Measurements from ENCODE around the gene FAT2.

The FAT2 gene, protein sequence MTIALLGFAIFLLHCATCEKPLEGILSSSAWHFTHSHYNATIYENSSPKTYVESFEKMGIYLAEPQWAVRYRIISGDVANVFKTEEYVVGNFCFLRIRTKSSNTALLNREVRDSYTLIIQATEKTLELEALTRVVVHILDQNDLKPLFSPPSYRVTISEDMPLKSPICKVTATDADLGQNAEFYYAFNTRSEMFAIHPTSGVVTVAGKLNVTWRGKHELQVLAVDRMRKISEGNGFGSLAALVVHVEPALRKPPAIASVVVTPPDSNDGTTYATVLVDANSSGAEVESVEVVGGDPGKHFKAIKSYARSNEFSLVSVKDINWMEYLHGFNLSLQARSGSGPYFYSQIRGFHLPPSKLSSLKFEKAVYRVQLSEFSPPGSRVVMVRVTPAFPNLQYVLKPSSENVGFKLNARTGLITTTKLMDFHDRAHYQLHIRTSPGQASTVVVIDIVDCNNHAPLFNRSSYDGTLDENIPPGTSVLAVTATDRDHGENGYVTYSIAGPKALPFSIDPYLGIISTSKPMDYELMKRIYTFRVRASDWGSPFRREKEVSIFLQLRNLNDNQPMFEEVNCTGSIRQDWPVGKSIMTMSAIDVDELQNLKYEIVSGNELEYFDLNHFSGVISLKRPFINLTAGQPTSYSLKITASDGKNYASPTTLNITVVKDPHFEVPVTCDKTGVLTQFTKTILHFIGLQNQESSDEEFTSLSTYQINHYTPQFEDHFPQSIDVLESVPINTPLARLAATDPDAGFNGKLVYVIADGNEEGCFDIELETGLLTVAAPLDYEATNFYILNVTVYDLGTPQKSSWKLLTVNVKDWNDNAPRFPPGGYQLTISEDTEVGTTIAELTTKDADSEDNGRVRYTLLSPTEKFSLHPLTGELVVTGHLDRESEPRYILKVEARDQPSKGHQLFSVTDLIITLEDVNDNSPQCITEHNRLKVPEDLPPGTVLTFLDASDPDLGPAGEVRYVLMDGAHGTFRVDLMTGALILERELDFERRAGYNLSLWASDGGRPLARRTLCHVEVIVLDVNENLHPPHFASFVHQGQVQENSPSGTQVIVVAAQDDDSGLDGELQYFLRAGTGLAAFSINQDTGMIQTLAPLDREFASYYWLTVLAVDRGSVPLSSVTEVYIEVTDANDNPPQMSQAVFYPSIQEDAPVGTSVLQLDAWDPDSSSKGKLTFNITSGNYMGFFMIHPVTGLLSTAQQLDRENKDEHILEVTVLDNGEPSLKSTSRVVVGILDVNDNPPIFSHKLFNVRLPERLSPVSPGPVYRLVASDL (N-terminal part only)

DNA sequence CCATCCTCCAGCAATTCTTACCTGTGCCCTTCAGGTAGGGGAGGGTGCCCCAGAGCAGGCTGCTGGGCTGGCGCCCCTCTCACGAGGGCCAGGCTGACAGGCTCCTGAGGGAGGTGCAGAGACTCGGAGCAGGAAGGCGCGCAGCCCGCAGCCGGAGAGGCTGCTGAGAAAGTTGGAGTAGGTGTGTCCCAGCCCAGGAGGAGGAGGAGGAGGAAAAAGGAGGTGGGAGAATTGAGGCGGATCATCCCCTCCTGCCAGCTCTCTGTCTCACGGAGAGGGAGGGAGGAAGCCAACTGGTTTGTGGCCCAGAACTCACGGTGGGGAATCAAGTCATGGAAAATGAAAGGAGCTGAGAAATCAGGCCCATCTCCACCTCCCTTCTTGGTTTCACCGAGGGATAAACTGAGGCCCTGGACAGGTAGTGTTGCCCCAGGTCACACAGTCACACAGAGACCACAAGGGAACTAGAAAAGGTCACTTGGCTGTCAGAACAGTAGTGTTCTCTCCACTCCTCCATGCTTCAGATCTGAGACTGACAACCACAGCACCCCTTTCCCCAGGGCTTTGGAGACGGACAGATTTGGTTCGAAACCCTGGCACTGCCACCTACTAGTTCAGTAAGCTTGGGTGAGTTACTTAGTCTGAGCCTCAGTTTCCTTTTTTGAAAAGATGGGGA lies at the start of gene FAT2:
Gene FAT2 (minus strand): TSS at position 188 of the 676 bp plus-strand sequence. CDS start 22,400 bp downstream, outside the sequence.
- DNase-seq (ENCODE audit: low spot score) = no peak

DNA sequence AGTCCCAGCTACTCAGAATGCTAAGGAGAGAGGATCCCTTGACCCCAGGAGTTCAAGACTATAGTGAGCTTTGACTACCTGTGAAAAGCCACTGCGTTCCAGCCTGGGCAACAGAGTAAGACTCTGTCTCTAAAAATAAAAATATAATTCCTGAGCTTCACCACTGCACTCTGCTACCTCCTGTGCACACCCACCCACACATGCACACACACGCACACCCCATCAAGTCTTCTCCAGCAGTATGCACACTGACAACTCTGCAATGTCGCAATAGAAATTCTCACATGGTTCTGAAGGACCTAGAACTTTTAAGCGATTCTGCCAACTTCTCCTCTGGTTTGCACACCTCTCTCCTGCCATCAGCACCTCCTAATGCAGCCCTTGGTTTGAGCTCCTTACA lies 47.5 kb upstream of the FAT2 start:
- no peak for DNase-seq (ENCODE audit: low spot score)

DNA sequence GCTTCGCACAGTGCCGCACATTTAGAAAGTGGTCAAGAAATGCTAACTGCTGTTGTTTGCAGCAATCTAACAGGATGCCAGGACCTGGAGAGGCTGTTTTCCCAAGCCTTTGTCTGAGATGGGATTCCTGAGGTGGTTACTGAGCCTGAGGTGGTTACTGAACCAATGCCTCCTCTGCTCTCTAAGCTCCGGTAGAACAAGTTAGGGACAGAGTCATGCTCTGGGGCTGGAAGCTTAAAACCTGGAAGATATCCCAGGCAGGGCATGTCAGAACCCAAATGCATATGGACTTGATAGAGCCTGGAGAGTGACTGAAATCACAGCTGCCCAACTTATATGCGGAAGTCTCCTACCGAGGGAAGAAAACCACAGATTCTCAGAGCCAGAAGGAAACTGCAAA lies 46.5 kb upstream of the FAT2 start:
- no peak for DNase-seq (ENCODE audit: low spot score)

DNA sequence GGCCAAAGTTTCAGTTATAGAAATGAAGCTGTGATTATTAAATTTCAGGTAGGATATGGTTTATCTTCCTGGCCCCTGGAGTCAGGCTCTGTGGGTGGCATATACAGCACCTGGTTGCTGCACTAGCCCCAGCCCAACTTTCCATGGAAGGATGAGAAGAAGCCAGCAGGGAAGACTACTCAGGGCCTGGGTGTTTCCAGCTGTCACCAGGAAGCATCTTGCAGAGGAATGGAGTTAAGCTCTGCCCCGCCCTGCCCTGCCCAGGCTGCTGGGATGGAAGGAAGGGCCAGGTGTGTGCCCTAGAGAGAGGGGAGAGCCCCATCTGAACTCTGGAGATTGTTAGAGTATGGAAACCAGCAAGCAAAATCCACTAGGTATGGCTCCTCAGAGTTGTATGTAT lies 42.8 kb upstream of the FAT2 start:
- no peak for DNase-seq (ENCODE audit: low spot score)

DNA sequence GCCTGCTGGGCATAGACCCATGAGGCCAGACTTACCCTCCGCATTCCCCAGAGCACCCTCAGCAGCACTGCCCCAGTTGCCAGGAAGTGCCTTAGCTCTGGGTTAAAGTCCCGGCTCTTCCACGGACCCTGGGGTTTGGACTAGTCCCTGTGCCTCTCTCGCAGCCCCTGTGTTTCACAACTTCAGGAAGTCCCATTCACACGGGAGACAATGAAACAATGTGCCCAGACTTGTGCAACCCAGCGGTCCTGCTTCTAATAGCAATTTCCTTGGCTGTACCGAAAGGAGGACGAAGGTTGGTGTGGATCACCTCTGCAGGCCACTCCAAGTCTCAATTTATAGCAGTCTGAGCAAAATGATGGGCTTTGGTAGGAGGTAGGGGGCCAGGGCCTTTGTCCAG lies 41.8 kb upstream of the FAT2 start:
- no peak for DNase-seq (ENCODE audit: low spot score)

DNA sequence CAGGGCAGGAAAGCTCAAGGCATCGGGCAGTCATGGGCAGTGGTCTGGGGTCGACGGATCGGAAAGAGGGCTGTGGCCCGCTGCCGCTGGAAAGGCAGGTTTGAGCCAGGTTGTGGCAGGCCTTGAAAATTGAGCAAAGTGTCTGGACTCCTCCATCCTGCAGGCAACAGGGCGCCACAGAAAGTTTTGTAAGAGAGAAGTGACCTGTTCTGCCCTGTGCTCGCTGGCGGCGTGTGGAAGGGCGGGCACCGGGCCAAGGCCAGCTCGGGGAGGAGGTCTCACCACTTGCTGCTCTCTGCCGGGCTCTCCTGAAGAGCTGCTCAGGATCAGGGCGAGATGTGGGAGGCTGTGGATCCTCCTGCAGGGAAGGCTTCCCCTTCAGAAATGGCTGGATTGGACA lies 41.4 kb upstream of the FAT2 start:
- no peak for DNase-seq (ENCODE audit: low spot score)

DNA sequence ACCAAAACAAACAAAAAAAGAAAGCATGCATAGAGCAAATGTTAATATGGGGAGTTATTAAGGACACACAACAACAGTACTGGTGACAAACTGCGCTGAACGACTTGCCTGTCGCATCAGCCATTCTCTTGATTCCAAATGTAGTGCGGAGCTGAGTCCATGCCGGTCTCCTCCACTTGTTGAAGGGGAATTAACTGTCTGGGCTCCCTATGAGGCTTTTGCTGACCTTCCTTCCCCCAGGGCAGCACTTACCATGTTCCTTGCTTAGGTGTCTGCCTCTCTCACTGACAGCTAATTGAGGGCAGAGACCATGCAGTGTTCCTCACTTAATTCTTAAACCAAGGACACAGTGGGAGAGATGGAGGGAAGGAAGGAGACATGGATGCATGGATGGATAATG lies 40.8 kb upstream of the FAT2 start:
- DNase-seq (ENCODE audit: low spot score) = no peak

DNA sequence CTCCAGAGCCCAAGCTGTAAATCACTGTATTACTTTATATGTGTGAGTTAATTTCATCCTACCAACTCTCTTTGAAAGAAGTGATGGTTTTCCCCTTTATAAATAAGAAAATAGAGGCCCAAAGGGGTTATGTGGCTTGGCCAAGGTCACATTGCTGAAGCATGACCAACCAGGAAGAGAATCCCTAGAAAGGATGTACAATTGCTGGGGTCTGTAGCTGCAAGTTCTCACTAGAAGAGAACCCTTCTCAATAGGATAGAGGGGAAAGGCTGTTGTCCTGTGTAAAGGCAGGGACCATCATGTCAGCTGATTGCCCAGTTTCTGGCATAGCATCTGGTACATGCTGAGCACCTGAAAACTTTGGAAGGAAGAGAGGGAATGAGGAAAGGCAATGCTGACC lies 39.0 kb upstream of the FAT2 start:
- DNase-seq (ENCODE audit: low spot score) = no peak

DNA sequence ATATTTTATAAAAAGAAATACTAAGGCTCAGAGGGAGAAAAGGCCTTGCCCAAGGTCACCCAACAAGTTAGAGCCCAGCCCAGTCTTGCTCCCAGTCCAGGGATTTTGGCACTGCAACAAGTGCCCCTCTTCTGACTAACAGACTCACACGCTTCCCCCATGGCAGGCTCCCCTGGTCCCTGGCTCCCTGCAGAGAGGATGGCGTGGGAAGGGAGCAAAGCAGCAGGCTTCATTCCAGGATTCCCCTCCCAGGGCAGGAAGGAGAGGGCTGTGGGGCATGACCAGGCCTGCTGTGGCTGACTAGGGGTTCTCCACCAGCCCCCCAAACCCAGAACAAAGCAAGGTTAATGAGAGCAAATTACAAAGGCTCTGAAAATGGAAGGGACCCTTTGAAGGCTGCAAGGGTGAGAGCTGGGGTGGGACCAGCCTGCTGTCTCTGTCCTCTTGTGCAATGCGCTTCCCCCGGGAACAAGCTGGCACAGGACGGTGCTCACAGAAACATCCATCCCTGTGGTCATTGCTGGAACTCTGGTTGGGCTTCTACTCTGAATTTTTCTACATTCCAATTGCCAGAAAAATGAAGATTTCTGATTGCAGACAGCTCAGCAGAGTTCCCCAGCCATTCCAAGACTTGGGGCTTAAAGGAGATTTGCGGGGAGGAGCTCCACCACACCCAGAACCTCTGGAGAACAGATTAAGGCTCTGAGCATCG lies 37.1 kb upstream of the FAT2 start:
- DNase-seq (ENCODE audit: low spot score) = no peak

DNA sequence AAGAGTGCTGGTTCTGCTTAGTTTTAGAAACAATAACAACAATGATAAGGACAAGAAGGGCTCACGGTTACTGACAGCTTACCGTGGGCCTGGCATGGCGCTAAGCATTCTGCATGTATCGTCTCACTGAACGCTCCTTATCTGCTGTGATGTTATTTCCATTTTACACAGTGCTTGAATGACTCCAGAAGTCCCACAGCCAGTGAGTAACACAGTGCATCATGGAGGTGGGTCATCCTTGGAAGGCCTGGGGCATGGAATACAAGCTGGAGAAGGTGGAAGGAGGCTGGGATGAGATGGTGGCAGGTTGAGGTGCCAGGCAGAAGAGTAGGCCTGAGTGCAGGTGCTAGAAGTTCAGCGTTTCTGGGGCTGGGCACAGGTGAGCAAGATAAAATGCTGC lies 36.5 kb upstream of the FAT2 start:
- DNase-seq (ENCODE audit: low spot score) = no peak

DNA sequence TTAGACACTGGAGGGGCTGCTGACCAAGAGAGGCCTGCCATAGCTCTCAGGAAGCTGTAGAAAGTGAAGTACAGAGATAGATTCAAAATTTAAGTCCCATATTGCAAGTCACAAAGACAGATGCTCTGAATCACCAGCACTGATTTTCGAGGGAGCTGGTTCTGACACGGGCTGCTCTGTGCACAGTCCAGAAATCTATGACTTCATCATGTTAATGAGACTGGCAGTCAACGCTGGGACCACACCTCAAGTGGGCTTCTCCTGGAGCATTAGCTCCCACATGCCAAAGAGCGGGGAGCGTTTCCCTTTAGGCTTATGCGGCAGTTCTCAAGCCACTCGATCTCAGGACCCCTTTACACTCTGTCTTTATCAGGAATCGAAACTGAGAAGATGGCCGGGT lies 34.2 kb upstream of the FAT2 start:
- no peak for DNase-seq (ENCODE audit: low spot score)

DNA sequence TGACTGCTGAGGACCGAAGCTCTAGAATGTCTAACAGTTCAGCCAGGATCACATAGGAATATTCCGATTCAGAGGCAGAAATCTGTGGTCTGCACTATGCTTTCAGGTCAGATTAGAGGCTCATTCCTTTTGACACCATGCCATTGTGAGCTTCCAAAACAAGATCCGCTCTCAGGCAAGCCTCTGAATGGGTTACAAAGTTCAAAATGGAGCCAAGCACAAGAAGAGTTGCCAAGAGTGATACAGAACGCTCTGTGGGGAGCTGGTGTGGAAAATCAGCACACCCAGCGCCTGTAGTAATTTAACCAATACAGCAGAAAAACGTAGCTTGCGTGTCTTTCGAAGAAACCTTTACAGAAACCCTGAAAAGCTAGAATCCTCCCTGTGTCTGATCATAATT lies 33.3 kb upstream of the FAT2 start:
- DNase-seq (ENCODE audit: low spot score) = no peak

DNA sequence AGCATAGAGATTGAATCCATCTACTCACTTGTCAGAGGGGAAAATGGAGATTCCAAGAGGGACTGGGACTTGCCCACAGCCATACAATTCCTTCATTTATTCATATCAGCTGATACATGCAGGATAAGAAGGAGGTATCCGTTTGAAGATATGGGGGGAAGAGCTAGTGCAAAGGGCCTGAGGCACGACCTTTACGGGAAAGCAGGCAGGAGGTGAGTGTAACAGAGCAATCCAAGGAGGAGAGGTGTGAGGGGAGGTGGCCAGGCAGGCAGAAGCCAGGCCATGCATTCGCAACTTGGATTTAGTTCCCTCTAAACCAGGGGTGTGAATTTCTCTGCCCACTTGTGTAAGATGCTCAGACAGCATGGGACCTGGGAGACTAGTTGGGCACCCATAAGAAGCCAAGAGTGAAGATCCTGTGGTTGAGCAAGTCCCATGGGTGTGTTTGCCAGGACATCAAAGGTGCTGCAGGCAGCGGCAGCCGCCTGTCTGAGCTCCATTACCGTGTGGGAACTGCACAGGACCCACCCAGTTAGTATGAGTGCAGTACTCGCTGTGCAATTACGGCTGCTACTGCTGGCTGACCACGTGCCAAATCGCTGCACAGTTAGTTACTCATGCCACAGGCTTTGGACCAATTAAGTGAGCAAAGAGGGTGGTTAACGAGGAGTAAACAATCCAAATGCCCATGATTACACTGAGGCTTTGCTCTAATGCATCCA lies 31.4 kb upstream of the FAT2 start:
- DNase-seq (ENCODE audit: low spot score) = no peak

DNA sequence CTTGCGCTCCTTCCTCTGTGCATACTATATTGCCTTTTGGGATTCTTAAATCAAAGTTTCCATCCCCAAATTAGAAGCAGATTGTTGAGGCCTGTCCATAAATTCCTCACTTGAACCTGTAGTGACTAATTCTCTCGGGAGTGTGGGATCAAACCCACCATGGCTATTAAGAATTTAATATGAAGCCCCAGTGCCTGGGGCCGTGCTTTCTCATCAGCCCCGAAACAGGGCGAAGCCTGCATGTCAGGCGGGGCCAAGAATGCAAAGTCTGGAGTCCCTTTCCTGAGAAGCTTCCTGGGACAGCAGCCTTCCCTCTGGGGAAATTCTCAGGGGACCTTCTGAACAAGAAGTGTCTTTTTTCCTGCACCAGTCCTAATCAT lies 29.3 kb upstream of the FAT2 start:
- DNase-seq (ENCODE audit: low spot score) = no peak

DNA sequence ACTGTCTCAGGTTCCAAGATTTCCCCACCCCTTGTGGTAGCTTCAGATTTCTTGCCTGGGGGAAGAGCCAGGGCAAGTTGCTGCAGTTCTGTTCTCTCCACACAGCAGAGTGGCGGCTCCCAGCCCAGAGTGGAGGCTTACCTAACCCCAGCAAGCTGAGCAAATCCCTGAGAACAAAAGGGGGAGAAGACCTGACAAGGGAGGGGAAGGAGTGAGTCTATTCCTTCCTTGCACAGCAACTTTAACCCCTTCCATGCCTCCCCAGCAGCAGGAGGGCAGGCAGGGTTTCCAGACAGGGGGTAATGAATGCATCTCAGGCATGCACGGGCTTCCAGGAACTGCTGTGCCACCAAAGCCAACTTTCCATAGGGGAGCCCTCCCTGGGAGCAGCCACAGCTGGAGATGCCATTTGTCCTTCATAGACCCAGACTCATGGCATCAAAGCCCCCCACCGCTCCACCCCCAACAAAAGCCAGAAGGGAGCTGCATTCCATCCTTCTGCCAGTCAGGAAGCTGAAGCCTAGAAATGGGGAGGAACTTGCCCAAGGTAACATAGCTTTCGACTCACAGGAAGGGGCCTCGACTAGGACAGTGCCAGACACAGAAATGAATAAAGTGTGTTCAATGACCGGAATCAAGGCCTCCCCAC lies 28.8 kb upstream of the FAT2 start:
- DNase-seq (ENCODE audit: low spot score) = no peak

DNA sequence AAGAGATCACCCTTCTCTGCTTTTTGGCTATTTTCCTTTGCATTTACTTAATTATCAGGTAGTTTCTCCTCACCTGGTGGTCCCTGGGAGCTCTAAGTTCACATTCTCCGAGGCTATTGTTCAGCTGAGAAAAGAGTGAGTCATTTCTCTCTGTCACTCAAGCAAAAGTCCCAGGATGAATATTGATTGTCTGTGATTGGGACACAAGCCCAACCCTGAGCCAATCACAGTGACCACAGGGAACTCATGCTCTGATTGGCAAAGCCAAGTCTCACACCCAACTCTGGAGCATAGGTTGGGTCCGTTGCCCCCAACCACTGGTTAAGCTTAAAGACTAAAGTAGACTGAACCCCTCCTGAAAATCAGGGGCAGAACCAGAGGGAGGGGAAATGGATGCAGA lies 27.8 kb upstream of the FAT2 start:
- DNase-seq (ENCODE audit: low spot score) = no peak

DNA sequence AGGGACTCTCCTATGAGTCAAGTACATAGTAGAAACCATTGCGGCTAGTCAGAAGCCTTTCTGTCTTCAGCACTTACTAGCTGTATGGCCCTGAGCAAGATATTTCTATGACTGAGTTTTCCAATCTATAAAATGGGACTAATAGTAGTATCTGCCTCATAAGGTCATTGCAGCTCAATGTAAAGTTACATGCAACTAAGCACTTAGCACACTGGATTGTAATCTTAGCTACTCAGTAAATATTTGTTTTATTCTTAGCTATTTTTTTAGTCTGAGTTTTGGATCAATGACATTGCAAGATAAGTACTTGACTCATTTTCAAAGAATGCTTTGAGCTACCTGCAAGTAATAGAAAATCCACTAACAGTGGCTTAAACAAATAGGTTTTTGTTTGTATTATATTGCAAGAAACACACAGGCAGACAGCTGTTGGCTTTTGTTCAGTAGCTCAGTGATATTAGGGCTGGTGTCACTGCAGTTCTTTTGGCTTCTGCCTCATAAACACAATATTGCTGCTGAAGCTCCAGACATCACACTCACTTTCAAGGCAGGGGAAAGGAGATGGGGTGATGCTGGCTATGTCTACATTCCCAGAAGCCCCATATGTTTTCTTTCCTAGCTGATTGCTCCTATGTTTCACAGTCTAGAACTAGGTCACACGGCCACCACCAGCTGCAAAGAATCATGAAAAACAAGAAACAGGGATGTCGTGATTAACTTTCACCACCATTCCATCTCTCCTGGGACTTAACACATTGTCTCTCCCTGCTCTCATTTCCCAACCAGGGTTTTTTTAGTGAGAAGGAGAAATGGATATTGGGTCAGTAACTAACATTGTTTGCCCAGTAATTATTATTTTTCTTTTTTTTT lies 26.9 kb upstream of the FAT2 start:
- DNase-seq (ENCODE audit: low spot score) = no peak

DNA sequence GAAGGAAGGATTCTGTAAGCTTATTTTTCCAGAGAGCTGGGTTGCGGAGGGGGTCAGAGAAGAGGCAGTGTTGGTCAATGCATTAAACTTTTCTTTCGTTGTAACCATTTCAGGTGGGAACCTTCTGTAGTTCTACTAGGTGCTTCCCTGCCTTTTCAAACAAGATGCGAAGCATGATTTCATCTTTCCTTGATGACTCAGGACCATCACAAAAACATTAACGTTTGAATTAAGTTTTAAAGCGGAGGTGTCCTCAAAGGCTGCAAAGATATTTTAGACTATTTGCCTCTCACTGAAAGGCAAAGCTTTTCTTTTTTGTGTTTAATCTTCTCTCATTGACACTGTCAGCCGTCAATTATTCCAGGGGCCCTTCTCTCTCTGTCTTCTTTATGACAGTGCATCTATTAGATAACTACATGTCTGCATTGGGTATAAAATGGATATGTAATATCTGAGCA lies 26.3 kb upstream of the FAT2 start:
- no peak for DNase-seq (ENCODE audit: low spot score)

DNA sequence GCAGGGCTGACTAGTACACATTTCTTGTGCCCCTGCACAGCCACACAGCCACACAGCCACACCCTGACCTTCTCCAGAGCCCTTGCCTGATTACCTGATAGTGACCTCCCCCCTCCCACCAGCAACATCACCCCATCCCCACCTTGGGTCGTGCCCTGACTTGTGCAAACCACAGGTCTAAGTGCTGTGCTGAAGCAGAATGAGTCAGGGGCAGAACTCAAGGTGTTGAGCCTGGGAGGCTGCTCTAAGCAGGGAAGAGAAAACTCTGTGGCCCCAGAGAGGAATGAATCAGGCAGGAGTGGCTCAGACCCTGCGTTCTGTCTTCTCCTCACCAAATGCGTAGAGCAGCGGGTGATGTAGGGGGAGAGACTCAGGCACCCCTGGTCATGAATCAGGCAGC lies 24.3 kb upstream of the FAT2 start:
- DNase-seq (ENCODE audit: low spot score) = no peak

Data from globus pallidus (tissue), 1 donor.